ENCODE results near the gene NOTCH2. TPM values are rescaled to one million over a fixed set of nuclear protein-coding genes. Genes with fewer than 3 reads are reported as not detected.

The NOTCH2 gene
- total and polyA plus RNA-seq, 2 experiments from 2014 or later, result 8.5 to 56.6 TPM

DNA sequence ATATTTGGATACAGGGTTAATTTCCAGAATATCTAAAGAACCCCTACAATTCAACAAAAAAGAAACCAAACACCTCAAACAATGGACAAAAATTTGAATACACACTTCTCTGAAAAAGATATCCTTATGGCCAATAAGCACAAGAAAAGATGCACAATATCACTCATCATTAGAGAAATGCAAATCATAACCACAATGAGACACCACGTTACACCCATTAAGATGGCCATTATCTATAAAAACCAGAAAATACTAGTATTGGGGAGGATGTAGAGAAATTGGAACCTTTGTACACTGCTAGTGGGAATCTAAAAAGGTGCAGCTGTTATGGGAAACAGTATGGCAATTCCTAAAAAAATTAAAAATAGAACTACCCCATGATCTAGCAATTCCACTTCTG is 178.1 kb downstream of the NOTCH2 start:
- Histone ChIP-seq H2AFZ (no peak overlapping the region), H3K27ac (ENCODE audit: low read depth) (no peak overlapping the region), H3K79me2 (replicated peaks; ENCODE audit: insufficient read depth) (no peaks in the 10 kb centered on the region), H3F3A (replicated peaks; ENCODE audit: low read depth) (no peaks in the 10 kb centered on the region), H3K4me3 (no peak overlapping the region), H3K4me1 (ENCODE audit: insufficient read depth) (no peaks in the 10 kb centered on the region), H3K4me2 (no peak overlapping the region), H3K9me2 (ENCODE audit: insufficient read depth) (no peaks in the 10 kb centered on the region), H4K20me1 (replicated peaks; ENCODE audit: insufficient read depth) (no peaks in the 10 kb centered on the region), H3K36me3 (ENCODE audit: insufficient read depth) (no peaks in the 10 kb centered on the region), H3K27me3 (ENCODE audit: insufficient read depth) (no peaks in the 10 kb centered on the region)
- no peak for DNase-seq (ENCODE audit: low spot score)
- H3K27me3 Mint-ChIP-seq (ENCODE audit: insufficient read depth, low read depth, poor library complexity), result peaks cover 5% of the 10 kb centered on the region
- H3K4me3 Mint-ChIP-seq, result no peak overlapping the region
- no peaks in the 10 kb centered on the region; the same call in 2 of the 3 replicates for H3K9me3 Mint-ChIP-seq
- no peak overlapping the region for H3K27ac Mint-ChIP-seq
- H3K36me3 Mint-ChIP-seq (ENCODE audit: low read depth), result no peaks in the 10 kb centered on the region
- no peak for ATAC-seq
- H3K4me1 Mint-ChIP-seq, result peaks cover 1% of the 10 kb centered on the region; the same call in 1 of the 3 replicates
- TF ChIP-seq EZH2phosphoT487 (IDR thresholded peaks at IDR 0.05; ENCODE audit: unreplicated experiment), result no peak
- TF ChIP-seq STAT1 (IDR thresholded peaks at IDR 0.05; ENCODE audit: unreplicated experiment), result no peak
- TF ChIP-seq ZNF114 (CRISPR knock-in tag; IDR thresholded peaks at IDR 0.05), result no peak
- no peak for TF ChIP-seq CREB1 (CRISPR knock-in tag; IDR thresholded peaks at IDR 0.05; ENCODE audit: low read depth)
- TF ChIP-seq, protein P1, sequence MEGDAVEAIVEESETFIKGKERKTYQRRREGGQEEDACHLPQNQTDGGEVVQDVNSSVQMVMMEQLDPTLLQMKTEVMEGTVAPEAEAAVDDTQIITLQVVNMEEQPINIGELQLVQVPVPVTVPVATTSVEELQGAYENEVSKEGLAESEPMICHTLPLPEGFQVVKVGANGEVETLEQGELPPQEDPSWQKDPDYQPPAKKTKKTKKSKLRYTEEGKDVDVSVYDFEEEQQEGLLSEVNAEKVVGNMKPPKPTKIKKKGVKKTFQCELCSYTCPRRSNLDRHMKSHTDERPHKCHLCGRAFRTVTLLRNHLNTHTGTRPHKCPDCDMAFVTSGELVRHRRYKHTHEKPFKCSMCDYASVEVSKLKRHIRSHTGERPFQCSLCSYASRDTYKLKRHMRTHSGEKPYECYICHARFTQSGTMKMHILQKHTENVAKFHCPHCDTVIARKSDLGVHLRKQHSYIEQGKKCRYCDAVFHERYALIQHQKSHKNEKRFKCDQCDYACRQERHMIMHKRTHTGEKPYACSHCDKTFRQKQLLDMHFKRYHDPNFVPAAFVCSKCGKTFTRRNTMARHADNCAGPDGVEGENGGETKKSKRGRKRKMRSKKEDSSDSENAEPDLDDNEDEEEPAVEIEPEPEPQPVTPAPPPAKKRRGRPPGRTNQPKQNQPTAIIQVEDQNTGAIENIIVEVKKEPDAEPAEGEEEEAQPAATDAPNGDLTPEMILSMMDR (conservative IDR thresholded peaks at IDR 0.05; ENCODE audit: low read depth in 2 of 2), result no peak
- TF ChIP-seq, protein P2, sequence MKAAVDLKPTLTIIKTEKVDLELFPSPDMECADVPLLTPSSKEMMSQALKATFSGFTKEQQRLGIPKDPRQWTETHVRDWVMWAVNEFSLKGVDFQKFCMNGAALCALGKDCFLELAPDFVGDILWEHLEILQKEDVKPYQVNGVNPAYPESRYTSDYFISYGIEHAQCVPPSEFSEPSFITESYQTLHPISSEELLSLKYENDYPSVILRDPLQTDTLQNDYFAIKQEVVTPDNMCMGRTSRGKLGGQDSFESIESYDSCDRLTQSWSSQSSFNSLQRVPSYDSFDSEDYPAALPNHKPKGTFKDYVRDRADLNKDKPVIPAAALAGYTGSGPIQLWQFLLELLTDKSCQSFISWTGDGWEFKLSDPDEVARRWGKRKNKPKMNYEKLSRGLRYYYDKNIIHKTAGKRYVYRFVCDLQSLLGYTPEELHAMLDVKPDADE (IDR thresholded peaks at IDR 0.05), result no peak

DNA sequence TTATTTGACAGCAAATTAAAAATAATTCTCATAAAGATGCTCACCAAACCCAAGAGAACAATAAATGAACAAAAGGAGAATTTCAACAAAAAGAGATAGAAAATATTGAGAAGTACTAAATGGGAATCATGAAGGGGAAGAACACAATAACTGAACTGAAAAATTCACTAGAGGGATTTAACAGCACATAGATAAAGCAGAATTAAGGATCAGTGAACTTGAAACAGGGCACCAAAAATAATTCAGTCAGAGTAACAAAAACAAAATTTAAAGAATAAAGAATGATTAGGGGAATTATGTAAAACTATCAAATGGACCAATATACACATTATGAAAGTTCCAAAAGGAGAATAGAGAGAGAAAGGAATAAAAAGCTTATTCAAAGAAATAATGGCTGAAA is 181.0 kb downstream of the NOTCH2 start:
- no peak overlapping the region for H3K27ac ChIP-seq (ENCODE audit: low read depth)
- Mint-ChIP-seq H3K36me3 (ENCODE audit: low read depth) (no peaks in the 10 kb centered on the region), H3K4me3 (no peak overlapping the region), H3K27me3 (ENCODE audit: insufficient read depth, low read depth, poor library complexity) (peaks cover 2% of the 10 kb centered on the region), H3K4me1 (no peaks in the 10 kb centered on the region; the same call in 2 of the 3 replicates), H3K27ac (no peak overlapping the region), H3K9me3 (no peaks in the 10 kb centered on the region)
- no peaks in the 10 kb centered on the region for H4K20me1 ChIP-seq (replicated peaks; ENCODE audit: insufficient read depth)
- no peak for DNase-seq (ENCODE audit: low spot score)
- H3K27me3 ChIP-seq (ENCODE audit: insufficient read depth), result no peaks in the 10 kb centered on the region
- H2AFZ ChIP-seq, result no peak overlapping the region
- ATAC-seq, result no peak
- no peaks in the 10 kb centered on the region for H3K36me3 ChIP-seq (ENCODE audit: insufficient read depth)
- no peaks in the 10 kb centered on the region for H3K4me1 ChIP-seq (ENCODE audit: insufficient read depth)
- no peaks in the 10 kb centered on the region for H3K9me2 ChIP-seq (ENCODE audit: insufficient read depth)
- no peak overlapping the region for H3K4me2 ChIP-seq
- H3K79me2 ChIP-seq (replicated peaks; ENCODE audit: insufficient read depth), result no peaks in the 10 kb centered on the region
- no peaks in the 10 kb centered on the region for H3F3A ChIP-seq (replicated peaks; ENCODE audit: low read depth)
- no peak overlapping the region for H3K4me3 ChIP-seq
- TF ChIP-seq STAT1 (IDR thresholded peaks at IDR 0.05; ENCODE audit: unreplicated experiment), result no peak
- no peak for TF ChIP-seq POLR2AphosphoS5 (IDR thresholded peaks at IDR 0.05; ENCODE audit: low read depth)
- no peak for TF ChIP-seq ZNF114 (CRISPR knock-in tag; IDR thresholded peaks at IDR 0.05)
- no peak for TF ChIP-seq NANOG (IDR thresholded peaks at IDR 0.05; ENCODE audit: borderline replicate concordance)
- TF ChIP-seq, protein P3, sequence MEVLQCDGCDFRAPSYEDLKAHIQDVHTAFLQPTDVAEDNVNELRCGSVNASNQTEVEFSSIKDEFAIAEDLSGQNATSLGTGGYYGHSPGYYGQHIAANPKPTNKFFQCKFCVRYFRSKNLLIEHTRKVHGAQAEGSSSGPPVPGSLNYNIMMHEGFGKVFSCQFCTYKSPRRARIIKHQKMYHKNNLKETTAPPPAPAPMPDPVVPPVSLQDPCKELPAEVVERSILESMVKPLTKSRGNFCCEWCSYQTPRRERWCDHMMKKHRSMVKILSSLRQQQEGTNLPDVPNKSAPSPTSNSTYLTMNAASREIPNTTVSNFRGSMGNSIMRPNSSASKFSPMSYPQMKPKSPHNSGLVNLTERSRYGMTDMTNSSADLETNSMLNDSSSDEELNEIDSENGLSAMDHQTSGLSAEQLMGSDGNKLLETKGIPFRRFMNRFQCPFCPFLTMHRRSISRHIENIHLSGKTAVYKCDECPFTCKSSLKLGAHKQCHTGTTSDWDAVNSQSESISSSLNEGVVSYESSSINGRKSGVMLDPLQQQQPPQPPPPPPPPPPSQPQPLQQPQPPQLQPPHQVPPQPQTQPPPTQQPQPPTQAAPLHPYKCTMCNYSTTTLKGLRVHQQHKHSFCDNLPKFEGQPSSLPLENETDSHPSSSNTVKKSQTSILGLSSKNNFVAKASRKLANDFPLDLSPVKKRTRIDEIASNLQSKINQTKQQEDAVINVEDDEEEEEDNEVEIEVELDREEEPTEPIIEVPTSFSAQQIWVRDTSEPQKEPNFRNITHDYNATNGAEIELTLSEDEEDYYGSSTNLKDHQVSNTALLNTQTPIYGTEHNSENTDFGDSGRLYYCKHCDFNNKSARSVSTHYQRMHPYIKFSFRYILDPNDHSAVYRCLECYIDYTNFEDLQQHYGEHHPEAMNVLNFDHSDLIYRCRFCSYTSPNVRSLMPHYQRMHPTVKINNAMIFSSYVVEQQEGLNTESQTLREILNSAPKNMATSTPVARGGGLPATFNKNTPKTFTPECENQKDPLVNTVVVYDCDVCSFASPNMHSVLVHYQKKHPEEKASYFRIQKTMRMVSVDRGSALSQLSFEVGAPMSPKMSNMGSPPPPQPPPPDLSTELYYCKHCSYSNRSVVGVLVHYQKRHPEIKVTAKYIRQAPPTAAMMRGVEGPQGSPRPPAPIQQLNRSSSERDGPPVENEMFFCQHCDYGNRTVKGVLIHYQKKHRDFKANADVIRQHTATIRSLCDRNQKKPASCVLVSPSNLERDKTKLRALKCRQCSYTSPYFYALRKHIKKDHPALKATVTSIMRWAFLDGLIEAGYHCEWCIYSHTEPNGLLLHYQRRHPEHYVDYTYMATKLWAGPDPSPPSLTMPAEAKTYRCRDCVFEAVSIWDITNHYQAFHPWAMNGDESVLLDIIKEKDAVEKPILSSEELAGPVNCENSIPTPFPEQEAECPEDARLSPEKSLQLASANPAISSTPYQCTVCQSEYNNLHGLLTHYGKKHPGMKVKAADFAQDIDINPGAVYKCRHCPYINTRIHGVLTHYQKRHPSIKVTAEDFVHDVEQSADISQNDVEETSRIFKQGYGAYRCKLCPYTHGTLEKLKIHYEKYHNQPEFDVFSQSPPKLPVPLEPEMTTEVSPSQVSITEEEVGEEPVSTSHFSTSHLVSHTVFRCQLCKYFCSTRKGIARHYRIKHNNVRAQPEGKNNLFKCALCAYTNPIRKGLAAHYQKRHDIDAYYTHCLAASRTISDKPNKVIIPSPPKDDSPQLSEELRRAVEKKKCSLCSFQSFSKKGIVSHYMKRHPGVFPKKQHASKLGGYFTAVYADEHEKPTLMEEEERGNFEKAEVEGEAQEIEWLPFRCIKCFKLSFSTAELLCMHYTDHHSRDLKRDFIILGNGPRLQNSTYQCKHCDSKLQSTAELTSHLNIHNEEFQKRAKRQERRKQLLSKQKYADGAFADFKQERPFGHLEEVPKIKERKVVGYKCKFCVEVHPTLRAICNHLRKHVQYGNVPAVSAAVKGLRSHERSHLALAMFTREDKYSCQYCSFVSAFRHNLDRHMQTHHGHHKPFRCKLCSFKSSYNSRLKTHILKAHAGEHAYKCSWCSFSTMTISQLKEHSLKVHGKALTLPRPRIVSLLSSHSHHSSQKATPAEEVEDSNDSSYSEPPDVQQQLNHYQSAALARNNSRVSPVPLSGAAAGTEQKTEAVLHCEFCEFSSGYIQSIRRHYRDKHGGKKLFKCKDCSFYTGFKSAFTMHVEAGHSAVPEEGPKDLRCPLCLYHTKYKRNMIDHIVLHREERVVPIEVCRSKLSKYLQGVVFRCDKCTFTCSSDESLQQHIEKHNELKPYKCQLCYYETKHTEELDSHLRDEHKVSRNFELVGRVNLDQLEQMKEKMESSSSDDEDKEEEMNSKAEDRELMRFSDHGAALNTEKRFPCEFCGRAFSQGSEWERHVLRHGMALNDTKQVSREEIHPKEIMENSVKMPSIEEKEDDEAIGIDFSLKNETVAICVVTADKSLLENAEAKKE (CRISPR knock-in tag; IDR thresholded peaks at IDR 0.05), result no peak
- no peak for TF ChIP-seq JUNB (IDR thresholded peaks at IDR 0.05; ENCODE audit: unreplicated experiment)
- TF ChIP-seq CREB1 (CRISPR knock-in tag; IDR thresholded peaks at IDR 0.05; ENCODE audit: low read depth), result no peak
- TF ChIP-seq, protein P2 (IDR thresholded peaks at IDR 0.05), result no peak

Measured in GM23338 (cell line).